UCSD-AML1 (cell line): ENCODE data around the gene OR11A1.
"Not testable (repeated sequence)": the region's sequence is repeated elsewhere in the genome, so short reads cannot be mapped to it uniquely, and the experiment has no call there.

Source experiments
- DNase-seq: peaks from one replicate; lab custom pipeline; 2025; ENCODE audit not compliant: unreplicated experiment; lab: John Stamatoyannopoulos, UW

OR11A1 gene

GRCh38 chr6:29479560-29479959, 22.7 kb upstream of the OR11A1 start:
- DNase-seq = no peak

- DNase-seq = no peak
Measured at GRCh38 chr6:29478740-29479139, 21.9 kb upstream of the OR11A1 start.

GRCh38 chr6:29477923-29478450, 21.1 kb upstream of the OR11A1 start:
- no peak for DNase-seq

GRCh38 chr6:29474996-29475395, 18.1 kb upstream of the OR11A1 start:
- no peak for DNase-seq

- no peak for DNase-seq
Measured at GRCh38 chr6:29466241-29466640, 9.4 kb upstream of the OR11A1 start.

- DNase-seq = no peak
Measured at GRCh38 chr6:29465801-29466200, 8.9 kb upstream of the OR11A1 start.

- no peak for DNase-seq
Measured at GRCh38 chr6:29465279-29465678, 8.4 kb upstream of the OR11A1 start.

GRCh38 chr6:29462022-29462421, 5.2 kb upstream of the OR11A1 start:
- no peak for DNase-seq

- no peak for DNase-seq
Measured at GRCh38 chr6:29461021-29461814, 4.3 kb upstream of the OR11A1 start.

- no peak for DNase-seq
Measured at GRCh38 chr6:29451471-29452193, 5.2 kb downstream of the OR11A1 start.

- DNase-seq = no peak
Measured at GRCh38 chr6:29447670-29448069, 9.2 kb downstream of the OR11A1 start.

- DNase-seq = not testable (repeated sequence)
Measured at GRCh38 chr6:29444031-29444430, 12.8 kb downstream of the OR11A1 start.

- DNase-seq = no peak
Measured at GRCh38 chr6:29442719-29443118, 14.2 kb downstream of the OR11A1 start.

- DNase-seq = no peak
Measured at GRCh38 chr6:29439006-29439405, 17.9 kb downstream of the OR11A1 start, which contains the start of gene OR10C1. OR10C1 (plus strand) TSS chr6:29439306; CDS start chr6:29440016, 710 bp downstream.

- DNase-seq = not testable (repeated sequence)
Measured at GRCh38 chr6:29436730-29437129, 20.1 kb downstream of the OR11A1 start.

- no peak for DNase-seq
Measured at GRCh38 chr6:29426654-29427053, 30.2 kb downstream of the OR11A1 start.

- DNase-seq = no peak
Measured at GRCh38 chr6:29425075-29425474, 31.8 kb downstream of the OR11A1 start.

- DNase-seq = no peak
Measured at GRCh38 chr6:29424575-29424974, 32.3 kb downstream of the OR11A1 start.

- no peak for DNase-seq
Measured at GRCh38 chr6:29424168-29424567, 32.7 kb downstream of the OR11A1 start.

GRCh38 chr6:29419516-29419915, 37.4 kb downstream of the OR11A1 start:
- DNase-seq = no peak

GRCh38 chr6:29414588-29414987, 42.3 kb downstream of the OR11A1 start, which contains the start of gene OR12D1:
OR12D1 (plus strand) TSS chr6:29414928.
- DNase-seq = no peak

GRCh38 chr6:29403801-29404200, 53.1 kb downstream of the OR11A1 start:
- DNase-seq = no peak
